GM10248 (cell line): ENCODE results near the gene MEA1.
"Not testable (repeated sequence)": the region's sequence is repeated elsewhere in the genome, so short reads cannot be mapped to it uniquely, and the experiment has no call there.

Experiments
- CTCF ChIA-PET: fragments of 300-600 bp; sonication (Branson Sonifier 250); formaldehyde crosslinking; extraction: SDS; loops from one replicate; lab custom pipeline; 2021; ENCODE audit warnings: antibody characterized with exemption; lab: Yijun Ruan, JAX
- POLR2A ChIA-PET: fragments of 350-650 bp; sonication (Branson Sonifier 250); formaldehyde crosslinking; extraction: SDS; loops from one replicate; lab custom pipeline; 2020; ENCODE audit warnings: antibody characterized with exemption; lab: Yijun Ruan, JAX
- DNase-seq: peaks from one replicate; pipeline ENCODE4 v3.0.0; 2012; ENCODE audit errors: extremely low spot score
- TF ChIP-seq, protein P1 (sequence below): IDR thresholded peaks from 2 replicates; pipeline ENCODE4 v1.5.1; 2012; ENCODE audit warnings: mild to moderate bottlenecking, low read depth; ENCODE audit errors: extremely low read depth, missing control alignments, control extremely low read depth

The MEA1 gene

DNA sequence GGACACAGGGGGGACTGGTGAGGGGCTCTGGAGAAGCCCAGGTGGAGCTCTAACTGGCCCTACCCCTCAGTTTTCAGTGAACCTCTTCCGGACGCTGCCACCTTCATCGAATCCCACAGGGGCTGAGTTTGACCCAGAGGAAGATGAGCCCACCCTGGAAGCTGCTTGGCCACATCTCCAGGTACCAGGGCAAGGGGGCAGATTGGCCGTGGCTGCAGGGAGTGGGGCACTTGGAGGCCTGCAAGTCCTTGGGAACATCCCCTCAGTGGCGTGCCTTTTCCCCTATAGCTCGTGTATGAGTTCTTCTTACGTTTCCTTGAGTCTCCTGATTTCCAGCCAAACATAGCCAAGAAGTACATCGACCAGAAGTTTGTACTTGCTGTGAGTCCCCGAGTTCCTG is 6.6 kb downstream of the MEA1 start:
- ChIA-PET CTCF (interaction anchor here (1.8 to 2.6 kb wide), 2 partner anchors 54 to 137 kb away, joined by 5 to 11 read pairs; no protein-coding TSS in a partner anchor), POLR2A (interaction anchor here (0.5 kb wide), 1 partner anchor 1112 kb away, joined by 5 read pairs; the partner anchor contains the start of gene USP49)
- no peak for DNase-seq
- TF ChIP-seq, protein P1, sequence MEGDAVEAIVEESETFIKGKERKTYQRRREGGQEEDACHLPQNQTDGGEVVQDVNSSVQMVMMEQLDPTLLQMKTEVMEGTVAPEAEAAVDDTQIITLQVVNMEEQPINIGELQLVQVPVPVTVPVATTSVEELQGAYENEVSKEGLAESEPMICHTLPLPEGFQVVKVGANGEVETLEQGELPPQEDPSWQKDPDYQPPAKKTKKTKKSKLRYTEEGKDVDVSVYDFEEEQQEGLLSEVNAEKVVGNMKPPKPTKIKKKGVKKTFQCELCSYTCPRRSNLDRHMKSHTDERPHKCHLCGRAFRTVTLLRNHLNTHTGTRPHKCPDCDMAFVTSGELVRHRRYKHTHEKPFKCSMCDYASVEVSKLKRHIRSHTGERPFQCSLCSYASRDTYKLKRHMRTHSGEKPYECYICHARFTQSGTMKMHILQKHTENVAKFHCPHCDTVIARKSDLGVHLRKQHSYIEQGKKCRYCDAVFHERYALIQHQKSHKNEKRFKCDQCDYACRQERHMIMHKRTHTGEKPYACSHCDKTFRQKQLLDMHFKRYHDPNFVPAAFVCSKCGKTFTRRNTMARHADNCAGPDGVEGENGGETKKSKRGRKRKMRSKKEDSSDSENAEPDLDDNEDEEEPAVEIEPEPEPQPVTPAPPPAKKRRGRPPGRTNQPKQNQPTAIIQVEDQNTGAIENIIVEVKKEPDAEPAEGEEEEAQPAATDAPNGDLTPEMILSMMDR, result no peak

DNA sequence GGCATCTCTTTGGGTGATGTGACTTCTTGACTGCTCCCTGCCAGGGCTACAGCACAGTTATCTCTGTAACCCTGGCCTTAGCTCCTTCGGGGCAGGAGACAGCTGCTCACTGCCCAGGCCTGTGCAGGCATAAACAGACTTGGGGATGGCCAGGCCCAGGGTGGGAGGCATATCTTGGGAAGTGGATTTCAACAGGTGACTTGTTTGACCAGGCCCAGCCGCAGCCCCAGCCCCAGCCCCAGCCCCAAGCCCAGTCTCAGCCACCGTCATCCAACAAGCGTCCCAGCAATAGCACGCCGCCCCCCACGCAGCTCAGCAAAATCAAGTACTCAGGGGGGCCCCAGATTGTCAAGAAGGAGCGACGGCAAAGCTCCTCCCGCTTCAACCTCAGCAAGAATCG is 7.5 kb downstream of the MEA1 start:
- ChIA-PET POLR2A (interaction anchor here (0.5 kb wide), 1 partner anchor 1111 kb away, joined by 5 read pairs; the partner anchor contains the start of gene USP49), CTCF (interaction anchor here (2.6 kb wide), 1 partner anchor 138 kb away, joined by 11 read pairs; no protein-coding TSS in a partner anchor)
- DNase-seq, result no peak
- TF ChIP-seq, protein P1, result no peak

DNA sequence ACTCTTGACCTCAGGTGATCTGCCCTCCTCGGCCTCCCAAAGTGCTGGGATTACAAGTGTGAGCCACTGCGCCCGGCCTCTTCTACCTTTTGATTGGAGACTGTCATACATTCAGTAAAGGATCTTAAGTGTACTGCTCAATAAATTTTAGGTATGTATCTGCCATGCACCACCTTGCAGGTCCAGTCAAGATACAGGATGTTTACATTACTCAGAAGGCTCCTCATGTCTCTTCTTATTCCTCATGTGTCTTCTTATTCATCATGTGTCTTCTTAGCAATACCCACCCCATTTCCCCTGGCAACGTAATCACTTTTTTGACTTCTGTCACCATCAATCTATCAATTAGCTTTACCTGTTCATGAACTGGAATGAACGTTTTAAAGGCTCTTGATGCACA is 7.9 kb downstream of the MEA1 start:
- no peak for DNase-seq
- TF ChIP-seq, protein P1, result no peak
- ChIA-PET POLR2A (no interaction called here), CTCF (interaction anchor here (1.0 to 2.6 kb wide), 2 partner anchors 18 to 138 kb away, joined by 3 to 11 read pairs; no protein-coding TSS in a partner anchor)

DNA sequence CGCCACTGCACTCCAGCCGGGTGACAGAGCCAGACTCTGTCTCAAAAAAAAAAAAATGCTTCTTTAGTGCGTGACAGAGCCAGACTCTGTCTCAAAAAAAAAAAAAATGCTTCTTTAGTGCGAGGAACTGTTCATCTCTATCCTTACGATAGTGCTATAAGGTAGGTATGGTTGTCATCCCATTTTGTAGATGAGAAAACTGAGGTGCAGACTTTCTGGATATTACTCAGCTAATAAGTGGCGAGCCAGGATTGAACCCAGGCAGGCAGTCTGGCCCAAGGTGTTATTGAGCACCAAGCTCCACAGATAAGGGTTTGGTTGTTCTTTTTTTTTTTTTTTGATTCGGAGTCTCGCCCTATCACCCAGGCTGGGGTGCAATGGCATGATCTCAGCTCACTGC is 11.9 kb downstream of the MEA1 start:
- ChIA-PET CTCF (interaction anchor here (0.7 to 1.4 kb wide), 4 partner anchors 11 to 227 kb away, joined by 3 read pairs; partner anchors contain the start of genes DNPH1 and PEX6), POLR2A (interaction anchor here (0.6 to 0.7 kb wide), 2 partner anchors 18 to 345 kb away, joined by 3 to 5 read pairs; partner anchors contain the start of gene PPP2R5D)
- no peak for DNase-seq
- TF ChIP-seq, protein P1, result no peak

DNA sequence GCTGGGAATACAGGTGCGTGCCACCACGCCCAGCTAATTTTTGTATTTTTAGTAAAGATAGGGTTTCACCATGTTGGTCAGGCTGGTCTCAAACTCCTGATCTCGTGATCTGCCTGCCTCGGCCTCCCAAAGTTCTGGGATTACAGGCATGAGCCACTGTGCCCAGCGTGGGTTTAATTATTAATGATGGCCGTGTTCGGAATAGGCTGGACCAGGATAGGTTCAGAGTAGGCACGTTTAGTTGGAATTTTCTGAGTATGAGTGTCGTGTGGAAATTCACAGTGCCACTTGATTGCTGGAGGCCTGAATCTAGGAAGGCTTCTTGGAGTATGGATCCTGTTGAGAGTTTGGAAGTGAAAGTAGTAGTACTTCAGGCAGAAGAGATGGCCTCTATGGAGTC is 15.5 kb downstream of the MEA1 start:
- CTCF ChIA-PET, result interaction anchor here (2.0 kb wide), 1 partner anchor 10 kb away, joined by 8 read pairs; no protein-coding TSS in a partner anchor
- DNase-seq, result not testable (repeated sequence)

DNA sequence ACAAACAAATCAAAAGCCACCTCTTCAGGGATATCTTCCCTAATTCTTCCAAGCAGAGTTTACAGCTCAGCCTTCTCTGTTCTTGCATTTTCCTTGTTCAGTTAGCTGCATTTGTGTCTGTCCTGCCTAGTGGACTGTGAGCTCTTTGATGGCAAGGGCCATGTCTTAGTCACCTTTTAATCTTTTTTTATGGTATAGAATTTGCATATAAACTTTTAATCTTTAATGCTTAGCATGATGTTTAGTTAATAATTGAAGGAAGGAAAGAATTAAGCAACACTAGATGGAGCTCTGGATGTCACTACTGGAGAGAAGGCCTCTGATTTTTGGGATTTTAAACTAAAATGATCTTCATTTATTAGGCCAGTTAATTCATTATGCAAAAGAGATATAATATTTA is 17.2 kb downstream of the MEA1 start:
- POLR2A ChIA-PET, result interaction anchor here (0.7 to 2.4 kb wide), 2 partner anchors 13 to 185 kb away, joined by 3 to 11 read pairs; partner anchors contain the start of gene PPP2R5D

More for the DNA sequence above, 15.5 kb downstream of the MEA1 start:
- POLR2A ChIA-PET, result not testable (repeated sequence)

DNA sequence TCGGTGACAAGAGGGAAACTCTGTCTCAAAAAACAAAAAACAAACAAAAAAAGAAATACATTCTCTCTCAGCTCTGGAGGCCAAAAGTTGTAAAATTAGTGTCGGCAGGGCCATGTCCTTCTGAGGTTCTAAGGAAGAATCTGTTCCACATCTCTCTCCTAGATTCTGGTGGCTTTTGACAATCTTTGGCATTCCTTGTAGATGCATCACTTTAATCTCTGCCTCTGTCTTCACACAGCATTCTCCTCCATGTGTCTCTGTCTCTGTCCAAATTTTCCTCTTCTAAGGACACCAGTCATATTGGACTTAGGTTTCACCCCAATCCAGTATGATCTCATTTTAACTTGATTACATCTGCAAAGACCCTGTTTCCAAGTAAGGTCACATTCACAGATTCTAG is 20.3 kb downstream of the MEA1 start:
- POLR2A ChIA-PET, result no interaction called here
- CTCF ChIA-PET, result interaction anchor here (1.2 to 1.4 kb wide), 2 partner anchors 8 to 10 kb away, joined by 3 to 5 read pairs; partner anchors contain the start of gene PPP2R5D
- DNase-seq, result no peak
- TF ChIP-seq, protein P1, result no peak

More for the DNA sequence above, 17.2 kb downstream of the MEA1 start:
- no peak for DNase-seq
- TF ChIP-seq, protein P1, result no peak
- CTCF ChIA-PET, result interaction anchor here (0.8 to 2.3 kb wide), 4 partner anchors 8 to 178 kb away, joined by 3 to 6 read pairs (median 3); partner anchors contain the start of gene PPP2R5D
